Skin epidermis (tissue), 12 donors: ENCODE data around the gene BROX.
A peak's percentile ranks its signal among the peaks of the same experiment; 100 is the strongest.
"Not testable (repeated sequence)": the region's sequence is repeated elsewhere in the genome, so short reads cannot be mapped to it uniquely, and the experiment has no call there.

Source experiments
- H3K27ac ChIP-seq, 21 experiments: fragments of 200-600 bp; sonication (generic) in 11 of 21; one replicate each; pipeline ENCODE4 v1.5.0; 2020; ENCODE audit warnings: mild to moderate bottlenecking in 3 of 21, inconsistent platforms in 2 of 21, moderate library complexity in 2 of 21
- H3K4me3 ChIP-seq, 7 experiments: fragments of 200-600 bp; sonication (generic) in 2 of 7; one replicate each; pipeline ENCODE4 v1.5.0; 2020; ENCODE audit warnings: inconsistent platforms in 2 of 7, mild to moderate bottlenecking in 2 of 7, moderate library complexity in 1 of 7

Gene BROX, protein sequence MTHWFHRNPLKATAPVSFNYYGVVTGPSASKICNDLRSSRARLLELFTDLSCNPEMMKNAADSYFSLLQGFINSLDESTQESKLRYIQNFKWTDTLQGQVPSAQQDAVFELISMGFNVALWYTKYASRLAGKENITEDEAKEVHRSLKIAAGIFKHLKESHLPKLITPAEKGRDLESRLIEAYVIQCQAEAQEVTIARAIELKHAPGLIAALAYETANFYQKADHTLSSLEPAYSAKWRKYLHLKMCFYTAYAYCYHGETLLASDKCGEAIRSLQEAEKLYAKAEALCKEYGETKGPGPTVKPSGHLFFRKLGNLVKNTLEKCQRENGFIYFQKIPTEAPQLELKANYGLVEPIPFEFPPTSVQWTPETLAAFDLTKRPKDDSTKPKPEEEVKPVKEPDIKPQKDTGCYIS

DNA sequence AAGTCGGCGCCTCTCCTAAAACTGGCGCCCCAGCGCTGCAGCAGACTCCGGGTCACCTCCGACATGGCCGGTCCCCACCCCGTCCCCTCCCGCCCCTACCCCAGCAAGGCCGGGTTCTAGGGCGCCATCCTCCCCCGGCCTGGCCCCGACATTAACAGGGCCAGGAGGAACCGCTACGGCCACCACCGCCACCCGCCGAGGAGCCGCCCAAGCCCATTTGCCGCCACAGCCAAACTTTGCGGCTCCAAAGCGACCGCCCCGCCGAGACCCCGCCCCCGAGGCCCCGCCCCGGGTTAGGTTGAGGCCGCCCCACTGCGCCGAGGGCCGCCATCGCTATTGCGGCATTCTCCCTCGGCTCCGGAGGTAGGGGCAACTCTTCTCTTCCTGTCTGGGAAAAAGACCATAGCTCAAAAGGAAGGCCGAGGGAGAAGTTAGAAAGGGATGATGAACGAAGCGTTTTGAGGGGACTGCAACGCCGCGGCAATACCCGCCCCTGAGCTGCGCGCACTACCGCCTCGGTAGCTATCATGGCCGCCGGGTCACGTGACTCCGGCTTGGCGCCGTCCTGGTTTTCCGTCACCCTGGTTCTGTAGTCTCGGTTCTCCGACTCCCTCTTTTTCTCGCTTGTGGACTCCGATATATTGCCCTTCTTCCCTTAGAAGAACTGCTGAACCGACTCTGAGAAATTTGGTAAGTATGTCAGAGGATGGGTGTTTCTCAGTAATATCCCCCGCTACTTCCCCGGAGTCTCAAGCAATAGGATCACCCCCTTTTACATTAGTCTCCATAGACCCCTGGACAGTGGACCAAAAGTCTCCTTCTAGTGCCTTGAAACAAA lies at the start of gene BROX, which contains the start of gene AIDA:
Gene BROX (plus strand): TSS at position 312 of the 838 bp plus-strand sequence. CDS start 3,136 bp downstream, outside the sequence.
Gene AIDA (minus strand): TSS at position 239 of the 838 bp plus-strand sequence. CDS start 174 bp downstream, at position 65.
- peak within 1 kb of the TSS; percentile 60 to 93 (median 80) for H3K4me3 ChIP-seq
- H3K27ac ChIP-seq = peak within 1 kb of the TSS; percentile 87 to 100 (median 98)

DNA sequence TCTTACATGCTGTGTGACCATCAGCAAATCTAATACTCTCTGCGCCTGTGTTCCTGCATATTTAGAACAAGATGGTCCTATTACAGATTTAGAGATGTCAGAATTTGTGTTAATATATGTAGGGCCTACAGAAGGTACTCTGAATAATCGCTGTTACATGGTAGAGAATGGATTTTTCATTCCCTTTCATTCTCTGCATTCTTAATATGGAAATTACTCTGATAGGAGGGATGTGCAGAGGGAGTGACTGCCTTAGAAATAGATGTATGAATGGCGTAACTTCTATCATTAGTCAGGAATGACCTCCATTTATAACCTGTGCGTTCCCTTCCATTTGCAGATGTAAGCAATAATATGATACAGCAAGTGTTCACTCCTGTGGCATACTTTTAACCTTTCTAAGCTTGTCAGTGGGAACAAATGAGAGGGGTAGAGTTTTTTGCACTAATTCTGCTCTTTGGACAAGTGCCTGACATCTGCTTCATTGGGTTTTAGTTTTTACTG lies 48.9 kb upstream of the BROX start:
- H3K27ac ChIP-seq = no peak overlapping the region
- no peak overlapping the region for H3K4me3 ChIP-seq

DNA sequence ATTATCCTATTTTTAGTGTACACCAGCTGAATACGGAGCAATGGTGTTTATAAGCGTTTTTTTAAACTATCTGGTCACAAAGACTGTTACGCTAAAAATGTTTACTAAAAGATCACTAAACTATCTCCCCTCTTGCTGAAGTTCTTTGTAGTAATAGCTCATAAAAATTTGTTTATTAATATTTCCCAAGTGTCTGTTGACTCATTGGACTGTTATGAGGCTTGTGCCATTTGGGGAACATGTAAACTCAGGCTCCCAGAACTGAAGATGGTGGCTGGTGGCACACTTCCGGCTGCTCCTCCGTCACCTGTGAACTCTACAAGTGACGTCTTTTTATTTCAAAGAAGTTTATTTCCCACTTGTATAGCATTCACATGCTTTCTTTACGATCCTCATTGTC lies 46.4 kb upstream of the BROX start:
- H3K4me3 ChIP-seq = no peak overlapping the region
- no peak overlapping the region for H3K27ac ChIP-seq

DNA sequence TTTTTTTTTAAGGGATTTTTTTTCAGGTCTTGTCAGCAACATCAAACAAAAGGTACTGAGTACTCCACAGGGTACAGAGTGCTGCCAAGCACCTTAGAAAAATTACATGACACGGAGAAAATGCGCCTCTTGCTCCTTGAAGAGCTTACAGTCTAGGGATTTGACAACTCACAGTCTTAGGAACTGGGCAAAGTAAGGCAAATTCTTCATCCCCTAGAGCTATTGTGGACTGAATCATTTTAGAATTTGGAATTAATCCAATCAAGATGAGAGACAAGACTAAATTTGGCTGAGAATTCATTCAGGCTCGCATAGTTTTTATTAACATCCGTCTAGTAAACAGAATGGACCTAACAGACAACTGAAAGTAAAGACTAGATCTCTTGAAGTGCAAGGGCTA lies 44.2 kb upstream of the BROX start:
- not testable (repeated sequence) for H3K4me3 ChIP-seq

DNA sequence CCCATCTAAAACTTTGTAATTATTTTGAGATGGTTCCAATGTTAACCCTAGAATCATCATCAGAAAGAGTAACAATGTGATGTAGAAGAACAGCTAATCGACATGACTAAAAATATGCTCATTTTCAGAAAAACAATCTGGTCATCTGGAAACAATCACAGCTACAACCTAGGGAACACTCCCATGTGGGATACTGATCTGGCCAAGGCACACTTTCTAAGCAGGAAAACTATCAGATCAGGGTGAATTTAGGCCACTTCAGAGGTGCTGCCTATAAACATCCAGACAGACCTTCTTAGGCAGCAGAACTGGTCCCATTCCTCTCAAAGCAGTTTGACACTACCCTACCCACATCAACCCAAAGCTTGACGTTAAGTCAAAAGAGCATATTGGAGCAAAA lies 43.3 kb upstream of the BROX start:
- not testable (repeated sequence) for H3K27ac ChIP-seq, H3K4me3 ChIP-seq

More for the DNA sequence above, 44.2 kb upstream of the BROX start:
- not testable (repeated sequence) for H3K27ac ChIP-seq

DNA sequence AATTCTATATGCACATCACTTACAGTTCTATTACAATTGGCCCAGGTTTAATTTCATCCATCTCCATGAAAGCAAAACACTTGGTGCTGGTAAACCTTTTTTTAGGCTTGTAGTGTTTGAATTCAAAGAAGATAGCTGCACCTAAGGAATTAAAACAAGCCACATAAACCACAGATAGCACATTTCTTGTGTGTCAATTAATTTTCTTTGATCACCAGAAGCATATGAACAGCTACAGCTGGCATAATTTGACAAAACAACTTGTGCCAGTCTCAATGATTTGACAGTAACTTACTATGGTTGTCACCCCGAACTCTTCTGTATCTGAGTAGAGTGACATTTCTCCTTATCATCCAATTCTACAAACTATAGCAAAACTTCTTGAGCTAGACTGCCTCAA lies 42.3 kb upstream of the BROX start:
- no peak overlapping the region for H3K27ac ChIP-seq

DNA sequence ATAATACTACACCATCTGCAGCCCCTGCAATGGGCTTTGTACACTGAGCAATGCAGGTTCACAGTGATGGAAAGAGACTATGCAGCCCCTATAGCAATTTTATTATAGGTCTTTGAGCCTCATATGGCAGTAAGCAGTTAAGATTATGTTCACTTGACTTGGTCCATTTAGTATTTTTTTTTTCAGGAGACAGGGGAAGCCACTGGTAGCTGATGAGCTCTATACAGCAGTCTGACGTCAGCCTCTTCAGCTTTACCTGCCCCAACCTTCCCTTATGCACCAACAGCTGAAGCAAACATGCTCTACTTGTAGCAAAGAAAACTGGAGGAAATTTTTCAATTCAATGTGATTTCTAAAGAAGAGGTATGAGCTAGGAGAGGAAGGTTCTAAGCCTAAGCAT lies 32.3 kb upstream of the BROX start:
- Histone ChIP-seq H3K27ac (no peak overlapping the region), H3K4me3 (no peak overlapping the region)

More for the DNA sequence above, 42.3 kb upstream of the BROX start:
- no peak overlapping the region for H3K4me3 ChIP-seq

DNA sequence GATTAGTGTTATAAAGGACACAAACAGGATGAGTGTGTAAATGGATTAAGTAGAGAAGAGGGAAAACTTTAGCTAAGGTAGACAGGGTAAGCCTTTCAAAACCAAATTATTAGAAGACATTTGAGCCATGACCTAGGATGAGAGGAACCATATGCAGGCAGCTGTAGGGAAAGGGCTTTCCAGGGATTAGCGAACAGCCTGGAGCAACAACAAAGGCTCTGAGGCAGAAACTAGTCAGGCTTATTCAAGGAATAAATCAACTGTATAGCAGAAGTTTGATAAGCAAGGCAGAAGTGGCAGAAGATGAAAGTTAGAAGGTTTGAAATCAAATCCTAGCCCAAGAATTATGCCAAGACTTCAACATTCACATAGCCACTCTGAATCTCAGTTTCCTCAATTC lies 21.3 kb upstream of the BROX start:
- Histone ChIP-seq H3K27ac (no peak overlapping the region), H3K4me3 (no peak overlapping the region)

DNA sequence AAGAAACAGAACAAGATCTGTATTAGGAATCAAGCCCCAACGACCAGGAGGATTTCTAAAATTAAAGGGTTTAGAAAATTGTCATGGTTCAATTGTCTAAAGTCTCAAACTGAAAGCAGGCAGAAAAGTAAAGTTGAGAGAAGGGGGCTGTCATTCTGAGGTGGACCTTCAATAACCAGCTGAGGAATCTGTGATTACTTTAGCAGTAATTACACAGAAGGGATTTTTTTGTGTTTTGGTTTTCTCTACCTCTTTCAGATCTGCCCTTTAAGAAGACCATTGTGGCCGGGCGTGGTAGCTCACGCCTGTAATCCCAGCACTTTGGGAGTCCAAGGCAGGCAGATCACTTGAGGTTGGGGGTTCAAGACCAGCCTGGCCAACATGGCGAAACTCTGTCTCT lies 17.4 kb upstream of the BROX start:
- Histone ChIP-seq H3K27ac (no peak overlapping the region), H3K4me3 (no peak overlapping the region)

DNA sequence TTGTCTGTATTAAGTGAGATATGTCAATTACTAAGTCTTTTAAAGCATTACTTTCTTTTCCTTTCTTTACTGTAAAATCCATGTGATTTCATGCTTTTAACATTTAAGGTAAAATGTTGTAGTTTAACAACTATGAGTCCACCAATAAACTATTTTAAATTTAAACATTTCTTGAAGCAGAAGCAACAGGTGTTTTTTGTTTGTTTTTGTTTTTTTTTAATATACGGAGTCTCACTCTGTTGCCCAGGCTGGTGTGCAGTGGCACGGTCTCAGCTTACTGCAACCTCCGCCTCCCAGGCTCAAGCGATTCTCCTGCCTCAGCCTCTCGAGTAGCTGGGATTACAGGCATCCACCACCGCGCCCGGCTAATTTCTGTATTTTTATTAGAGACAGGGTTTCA lies 15.6 kb upstream of the BROX start:
- no peak overlapping the region for H3K4me3 ChIP-seq
- H3K27ac ChIP-seq = peak overlapping the region in 1 of 21 experiments; percentile 43

DNA sequence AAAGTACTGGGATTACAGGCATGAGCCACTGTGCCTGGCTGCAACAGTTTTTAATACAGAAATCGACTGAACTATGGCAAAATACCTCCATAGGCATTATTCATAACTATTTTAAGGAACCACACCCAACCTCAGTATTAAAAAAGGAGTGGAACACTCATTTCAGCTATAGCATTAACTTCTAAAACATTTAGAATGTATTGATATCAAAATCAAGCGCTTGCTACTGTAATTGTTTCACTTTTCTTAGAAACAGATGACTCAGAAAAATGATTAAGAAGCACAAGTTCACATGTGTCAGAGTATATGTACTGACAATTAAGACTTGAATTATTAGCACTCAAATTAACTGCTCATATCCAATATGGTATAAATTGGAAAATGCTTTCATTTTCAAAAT lies 15.2 kb upstream of the BROX start:
- Histone ChIP-seq H3K27ac (peak overlapping the region in 1 of 21 experiments; percentile 43), H3K4me3 (no peak overlapping the region)

DNA sequence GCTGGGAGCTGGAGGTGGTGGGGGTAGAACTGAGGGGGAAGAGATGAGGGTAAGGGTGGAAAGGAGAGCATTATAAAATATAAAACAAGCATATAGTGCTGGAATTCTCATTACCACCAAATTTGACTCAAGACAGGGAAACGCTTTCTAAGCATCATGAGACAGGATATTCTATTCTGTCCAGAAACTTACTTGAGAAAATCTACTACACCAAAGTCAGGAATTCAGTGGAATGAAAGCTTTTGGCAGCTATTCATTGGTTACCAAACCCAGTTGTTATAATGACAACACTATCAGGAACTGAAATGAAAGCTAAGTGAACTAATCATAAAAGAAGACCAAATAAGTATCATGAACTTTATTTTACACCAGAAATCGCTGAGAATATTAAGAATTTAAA lies 14.5 kb upstream of the BROX start:
- H3K27ac ChIP-seq = peak overlapping the region in 1 of 21 experiments; percentile 43
- H3K4me3 ChIP-seq = no peak overlapping the region

DNA sequence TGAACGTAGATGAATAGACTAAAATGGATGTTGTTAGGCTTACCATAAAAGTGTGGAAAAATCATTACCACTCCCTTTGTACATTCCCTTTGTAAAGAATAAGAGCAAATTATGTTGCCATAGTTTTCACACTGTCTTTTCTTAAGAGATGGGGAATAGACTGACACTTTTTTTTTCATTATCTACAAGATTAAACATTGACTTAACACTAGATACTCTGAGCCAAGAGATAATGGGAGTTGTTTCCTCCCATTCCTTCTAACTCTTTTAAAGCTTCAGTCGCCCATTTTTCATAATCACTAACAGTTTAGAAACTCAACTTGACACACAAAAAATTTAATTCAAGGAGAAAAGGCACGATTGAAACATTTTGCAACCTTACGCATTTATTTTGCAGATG lies 10.2 kb upstream of the BROX start:
- H3K4me3 ChIP-seq = no peak overlapping the region
- H3K27ac ChIP-seq = no peak overlapping the region

DNA sequence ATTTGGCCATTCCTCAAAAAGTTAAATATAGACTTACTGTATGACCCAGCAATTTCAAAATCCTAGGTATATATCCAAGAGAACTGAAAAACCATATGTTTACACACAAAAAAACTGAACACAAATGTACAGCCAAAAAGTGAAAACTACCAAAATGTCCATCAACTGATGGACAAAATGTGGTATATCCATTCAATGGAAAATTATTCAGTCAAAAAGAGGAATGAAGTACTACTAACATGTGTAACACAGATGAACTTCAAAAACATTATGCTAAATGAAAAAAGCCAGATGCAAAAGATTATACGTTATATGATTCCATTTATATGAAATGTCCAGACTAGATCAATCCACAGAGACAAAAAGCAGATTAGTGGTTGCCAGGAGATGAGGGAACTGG lies 8.1 kb upstream of the BROX start:
- Histone ChIP-seq H3K4me3 (no peak overlapping the region), H3K27ac (no peak overlapping the region)

DNA sequence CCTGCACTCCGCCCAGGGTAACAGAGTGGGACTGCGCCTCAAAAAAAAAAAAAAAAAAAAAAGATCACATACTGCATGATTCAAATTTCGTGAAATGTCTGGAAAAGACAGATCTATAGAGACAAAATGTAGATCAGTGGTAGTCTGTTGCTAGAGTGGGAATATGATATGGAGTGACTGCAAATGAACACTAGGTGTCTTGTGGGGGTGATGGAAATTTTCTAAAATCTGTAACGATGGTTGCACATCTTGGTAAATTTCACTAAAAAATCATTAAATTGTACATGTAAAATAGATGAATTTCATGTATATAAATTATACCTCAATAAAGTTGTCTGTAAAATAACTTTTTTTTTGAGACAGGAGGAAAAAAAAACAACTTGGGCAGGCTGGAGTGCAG lies 5.5 kb upstream of the BROX start:
- H3K27ac ChIP-seq = no peak overlapping the region

DNA sequence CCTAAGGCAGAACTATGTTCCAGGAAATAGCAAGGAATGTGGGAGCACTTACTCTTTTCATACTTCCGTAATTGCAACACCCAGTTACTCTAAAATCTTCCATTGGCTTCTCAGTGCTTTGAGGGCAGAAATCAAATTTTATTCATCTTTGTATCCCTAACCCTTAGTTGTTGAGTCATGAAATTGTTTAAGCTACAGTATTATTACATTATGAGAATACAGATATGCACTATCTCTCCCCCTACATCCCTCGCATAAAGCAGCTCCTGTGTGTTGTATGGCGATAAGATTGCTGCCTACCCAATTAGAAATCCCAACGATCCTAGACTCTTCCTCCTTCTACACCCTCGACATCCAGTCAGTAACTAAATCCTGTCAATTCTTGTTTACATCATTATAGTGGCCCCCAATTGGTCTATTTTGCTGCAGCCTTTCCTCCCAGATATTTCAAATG lies 2.6 kb upstream of the BROX start:
- no peak overlapping the region for H3K4me3 ChIP-seq
- no peak overlapping the region for H3K27ac ChIP-seq

More for the DNA sequence above, 5.5 kb upstream of the BROX start:
- no peak overlapping the region for H3K4me3 ChIP-seq

DNA sequence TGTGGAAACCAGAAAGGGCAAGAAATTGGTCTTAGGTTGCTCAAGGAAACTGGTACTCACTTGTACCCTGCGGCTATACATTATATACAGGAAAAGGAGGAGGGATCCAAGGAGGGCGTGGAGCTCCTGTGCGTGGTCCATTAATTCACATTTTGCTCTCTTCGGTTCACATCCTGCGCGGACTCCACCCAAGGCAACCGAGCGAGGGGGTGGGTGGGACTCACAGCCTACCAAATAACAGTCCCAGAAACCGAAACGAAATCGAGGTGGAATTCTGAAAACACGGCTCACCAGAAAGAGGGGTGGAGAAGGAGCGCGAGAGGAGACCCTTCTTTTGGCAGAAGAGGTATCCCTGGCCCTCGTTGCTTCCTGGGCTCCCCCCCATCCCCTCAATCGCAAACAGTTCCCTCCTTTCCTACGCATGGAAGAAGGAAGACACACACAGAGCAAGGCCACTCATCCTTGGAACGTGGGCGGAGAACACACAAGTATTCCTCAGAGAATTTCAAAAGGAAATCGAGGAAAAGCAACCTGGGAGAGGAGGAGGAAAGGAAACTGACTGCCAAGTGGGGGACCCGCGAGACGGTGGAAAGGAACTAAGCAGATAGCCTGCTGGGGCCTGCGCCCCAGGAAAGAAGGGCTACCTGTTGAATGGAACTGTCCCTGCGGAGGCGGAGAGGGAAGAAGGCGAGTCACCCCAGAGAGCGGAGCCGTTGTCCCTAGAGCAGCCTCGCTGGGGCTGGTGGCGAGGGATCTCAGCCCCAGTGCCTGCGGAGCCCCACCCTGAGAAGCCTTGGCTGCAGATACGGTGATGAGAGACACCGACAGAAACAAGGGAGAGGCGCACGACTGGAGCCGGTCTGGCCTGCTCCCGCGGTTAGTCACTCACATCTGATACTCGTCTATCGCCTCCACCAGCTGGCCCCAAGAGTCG lies 778 bp upstream of the BROX start:
- peak overlapping the region; percentile 60 to 93 (median 80) for H3K4me3 ChIP-seq
- peak overlapping the region; percentile 87 to 100 (median 98) for H3K27ac ChIP-seq

DNA sequence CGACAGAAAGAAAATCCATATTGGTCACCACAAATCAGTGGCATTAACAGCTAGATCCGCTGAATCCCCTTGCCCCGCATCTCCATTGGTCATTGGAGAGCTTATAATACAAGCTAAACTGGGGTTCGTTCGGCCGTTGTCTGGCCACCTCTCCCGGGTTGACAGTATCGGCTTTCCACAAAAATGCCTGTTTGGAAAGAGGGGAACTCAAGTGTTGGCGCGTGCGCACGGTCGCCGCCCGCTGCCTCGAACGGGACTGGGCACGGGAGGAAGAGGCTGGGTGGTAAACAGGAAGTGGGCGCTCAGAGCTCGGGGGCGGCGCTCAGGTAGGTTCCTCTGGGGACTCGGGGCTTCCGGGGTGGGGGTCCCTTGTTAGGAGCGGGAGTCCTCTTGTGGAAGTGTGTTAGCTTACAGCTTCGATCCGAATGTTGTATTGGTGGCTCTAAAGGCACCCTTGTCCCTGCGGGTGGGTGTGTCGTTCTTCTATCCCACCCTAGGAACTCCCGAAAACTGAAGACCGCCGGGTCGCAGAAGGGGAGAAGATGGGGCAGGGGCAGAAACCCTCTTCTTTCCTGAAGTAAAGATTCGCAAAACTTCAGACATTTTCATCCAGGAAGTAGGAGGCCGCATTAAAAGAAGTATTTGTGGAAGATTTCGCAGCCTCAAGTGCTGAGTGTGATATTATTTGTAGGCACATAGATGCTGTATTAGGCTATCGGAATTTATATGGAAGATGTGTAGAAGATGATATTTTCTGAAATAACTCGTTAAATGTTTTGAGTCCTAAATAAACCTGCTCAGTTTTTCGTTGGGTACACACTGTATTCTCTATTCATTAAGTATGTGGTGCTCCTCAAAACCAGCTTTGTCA lies 962 bp downstream of the BROX start:
- H3K4me3 ChIP-seq = peak overlapping the region; percentile 60 to 93 (median 80)
- H3K27ac ChIP-seq = peak overlapping the region; percentile 87 to 100 (median 98)
